Cerebellar nuclear complex (tissue), 1 donor: ENCODE data around the gene ADAMTS4.
A peak's percentile ranks its signal among the peaks of the same experiment; 100 is the strongest.

Experiments
- DNase-seq, 2 experiments: peaks; one replicate each; lab custom pipeline; 2025; lab: John Stamatoyannopoulos, UW

The ADAMTS4 gene

GRCh38 chr1:161196521-161197451 lies 2.1 kb downstream of the ADAMTS4 start:
- no peak for DNase-seq

GRCh38 chr1:161196111-161196510 lies 2.7 kb downstream of the ADAMTS4 start:
- no peak for DNase-seq

GRCh38 chr1:161195171-161195570 lies 3.7 kb downstream of the ADAMTS4 start:
- no peak for DNase-seq

GRCh38 chr1:161193561-161194235 lies 5.2 kb downstream of the ADAMTS4 start:
- no peak for DNase-seq

- DNase-seq: no peak
These were observed 6.1 kb downstream of the ADAMTS4 start for GRCh38 chr1:161192476-161193465.

- no peak for DNase-seq
These were observed 6.9 kb downstream of the ADAMTS4 start for GRCh38 chr1:161191971-161192370.

GRCh38 chr1:161190962-161191521 lies 7.8 kb downstream of the ADAMTS4 start:
- no peak for DNase-seq

GRCh38 chr1:161189036-161189435 lies 9.8 kb downstream of the ADAMTS4 start:
- DNase-seq: no peak

- DNase-seq: no peak
These were observed 10.5 kb downstream of the ADAMTS4 start for GRCh38 chr1:161188381-161188780.

GRCh38 chr1:161187311-161187710 lies 11.5 kb downstream of the ADAMTS4 start:
- no peak for DNase-seq

- DNase-seq: no peak
These were observed 13.0 kb downstream of the ADAMTS4 start for GRCh38 chr1:161185732-161186311.

- DNase-seq: no peak
These were observed 13.6 kb downstream of the ADAMTS4 start for GRCh38 chr1:161185282-161185682.

GRCh38 chr1:161182214-161182613 lies 16.6 kb downstream of the ADAMTS4 start:
- no peak for DNase-seq

- no peak for DNase-seq
These were observed 18.2 kb downstream of the ADAMTS4 start for GRCh38 chr1:161180639-161181038.

- DNase-seq: no peak
These were observed 19.2 kb downstream of the ADAMTS4 start for GRCh38 chr1:161179698-161180097.

- DNase-seq: no peak
These were observed 21.0 kb downstream of the ADAMTS4 start for GRCh38 chr1:161177936-161178244.

GRCh38 chr1:161177112-161177935 lies 21.5 kb downstream of the ADAMTS4 start, which contains the start of gene B4GALT3:
B4GALT3 (minus strand) TSS chr1:161177507; CDS start chr1:161176060, 1,447 bp downstream.
- DNase-seq: peak in 1 of 2 experiments; percentile 75

- no peak for DNase-seq
These were observed 22.3 kb downstream of the ADAMTS4 start for GRCh38 chr1:161176468-161177111.

- DNase-seq: no peak
These were observed 22.9 kb downstream of the ADAMTS4 start for GRCh38 chr1:161175771-161176453.
